IPS DF 19.7 (cell line): ENCODE data around the gene THBS2.
"Not testable (repeated sequence)": the region's sequence is repeated elsewhere in the genome, so short reads cannot be mapped to it uniquely, and the experiment has no call there.

Experiments used
- DNase-seq: peaks from one replicate; pipeline ENCODE4 v3.0.0-alpha.2; 2013; ENCODE audit warnings: low read depth, low spot score

THBS2 gene

DNA sequence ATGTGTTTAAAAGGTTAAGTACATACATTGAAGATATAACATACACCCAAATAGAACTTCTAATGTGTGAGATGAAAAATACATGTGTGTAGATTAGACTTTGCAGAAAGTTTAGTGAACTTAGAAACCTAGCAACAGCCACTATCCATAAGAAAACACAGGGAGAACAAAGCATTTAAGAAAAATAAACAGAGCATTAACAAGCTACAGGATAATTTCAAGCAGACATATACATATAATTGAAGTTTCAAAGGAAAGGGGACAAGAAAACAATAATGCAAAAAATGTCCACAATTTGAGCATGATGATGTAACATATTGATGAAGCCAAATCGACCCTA lies 18.2 kb upstream of the THBS2 start:
- DNase-seq = no peak

DNA sequence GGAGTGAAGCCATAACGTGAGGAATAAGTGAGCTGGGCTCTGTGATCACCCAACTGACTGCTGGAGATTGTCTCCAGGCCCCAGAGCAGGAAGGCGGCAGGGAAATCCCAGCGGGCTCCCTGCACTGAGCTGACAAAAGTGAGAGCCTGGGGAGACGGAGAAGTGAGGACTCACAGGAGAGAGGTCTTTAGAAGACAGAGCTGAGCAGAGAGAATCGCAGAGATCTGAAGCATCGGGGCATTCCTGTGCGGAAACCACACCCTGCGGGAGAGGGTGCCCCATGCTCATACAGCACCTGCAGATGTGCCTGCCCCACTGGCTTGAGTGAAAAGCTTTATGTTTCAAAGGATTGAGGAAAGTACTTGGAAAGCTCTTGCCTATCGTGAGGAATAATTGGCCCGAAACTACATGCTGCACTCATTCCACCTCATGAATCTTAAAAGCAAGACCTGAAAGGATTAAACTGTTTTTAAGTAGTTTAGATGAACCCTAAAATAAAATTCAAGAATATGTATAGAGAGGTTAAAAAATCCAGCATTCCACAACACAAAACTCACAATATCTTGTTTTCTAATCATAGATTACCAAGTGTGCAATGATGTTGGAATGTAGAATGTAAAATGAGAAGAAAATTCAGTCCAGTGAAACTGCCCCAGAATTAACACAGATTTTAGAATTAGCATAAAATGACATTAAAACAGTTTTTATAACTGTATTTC lies 17.7 kb upstream of the THBS2 start:
- DNase-seq = no peak

DNA sequence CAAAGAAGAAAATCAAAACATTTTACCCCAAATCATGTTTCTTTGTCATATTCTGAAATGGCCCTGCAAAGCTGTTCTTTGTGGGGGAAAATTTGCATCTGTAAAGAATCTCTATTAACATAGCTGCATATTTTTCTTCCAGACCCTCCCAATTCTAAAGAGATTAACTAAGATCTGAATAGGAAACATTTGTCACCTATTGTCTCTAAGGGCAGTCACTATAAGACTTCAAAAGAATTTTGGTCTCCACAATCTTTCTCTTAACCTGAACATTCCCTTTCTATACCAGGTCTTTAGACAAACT lies 16.4 kb upstream of the THBS2 start:
- not testable (repeated sequence) for DNase-seq

DNA sequence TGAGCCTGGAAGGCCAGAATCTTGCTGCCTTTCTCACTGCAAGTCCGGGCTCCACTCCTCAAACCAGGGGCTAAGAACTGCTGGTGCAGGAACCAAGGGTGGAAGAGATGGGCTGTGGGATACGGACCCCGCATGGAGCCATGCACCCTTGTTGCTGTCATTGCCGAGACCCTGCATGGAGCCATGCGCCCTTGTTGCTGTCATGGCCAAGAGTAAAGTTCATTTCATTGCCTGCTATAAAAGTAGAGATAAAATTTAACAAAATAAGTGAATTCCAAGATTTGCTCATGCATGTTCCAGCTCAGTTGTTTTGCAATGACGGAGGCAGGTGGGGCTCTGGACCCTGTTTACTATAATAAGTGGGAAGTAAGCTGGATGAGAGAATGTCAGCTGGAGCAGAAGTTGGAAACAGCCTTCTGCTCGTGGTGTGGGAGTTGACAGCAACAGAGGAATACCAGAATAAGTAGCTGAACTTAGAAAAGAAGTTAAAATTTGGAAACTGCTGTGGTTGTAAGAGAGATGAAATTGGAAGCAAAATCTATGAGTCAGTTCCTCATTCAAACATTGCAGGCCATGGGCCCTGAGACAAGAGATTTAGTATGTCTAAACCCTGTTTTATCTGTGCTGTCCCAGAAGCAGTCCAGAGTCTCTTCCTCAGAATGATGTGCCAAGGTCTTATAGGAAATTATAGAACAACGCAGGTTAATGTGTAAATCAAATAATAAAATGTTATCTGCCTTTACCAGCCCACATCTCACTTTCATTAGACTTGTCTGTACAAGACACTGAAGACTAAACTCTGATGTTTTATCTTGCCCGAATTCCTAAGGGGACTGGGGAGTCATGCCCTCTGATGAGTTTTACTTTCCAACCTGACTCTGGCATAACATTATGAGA lies 15.8 kb upstream of the THBS2 start:
- DNase-seq = no peak

DNA sequence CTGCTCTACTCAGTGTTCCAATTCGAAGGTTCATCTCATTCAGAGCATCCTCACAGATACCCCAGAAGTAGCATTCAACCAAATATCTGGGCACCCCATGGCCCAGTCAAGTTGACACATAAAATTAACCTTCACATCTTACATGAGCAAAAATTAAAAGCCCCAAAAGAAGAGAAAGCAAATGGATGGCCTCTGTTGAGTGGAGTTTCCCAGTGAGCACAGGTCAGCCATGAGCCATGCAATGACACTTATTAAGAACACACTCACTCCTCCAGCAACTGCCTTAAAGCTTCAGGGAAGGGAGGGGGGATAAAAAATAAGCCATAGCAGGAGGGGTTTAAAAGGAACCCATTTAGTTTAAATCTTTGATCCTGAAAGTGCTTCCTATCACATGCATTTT lies 14.6 kb upstream of the THBS2 start:
- DNase-seq = no peak

DNA sequence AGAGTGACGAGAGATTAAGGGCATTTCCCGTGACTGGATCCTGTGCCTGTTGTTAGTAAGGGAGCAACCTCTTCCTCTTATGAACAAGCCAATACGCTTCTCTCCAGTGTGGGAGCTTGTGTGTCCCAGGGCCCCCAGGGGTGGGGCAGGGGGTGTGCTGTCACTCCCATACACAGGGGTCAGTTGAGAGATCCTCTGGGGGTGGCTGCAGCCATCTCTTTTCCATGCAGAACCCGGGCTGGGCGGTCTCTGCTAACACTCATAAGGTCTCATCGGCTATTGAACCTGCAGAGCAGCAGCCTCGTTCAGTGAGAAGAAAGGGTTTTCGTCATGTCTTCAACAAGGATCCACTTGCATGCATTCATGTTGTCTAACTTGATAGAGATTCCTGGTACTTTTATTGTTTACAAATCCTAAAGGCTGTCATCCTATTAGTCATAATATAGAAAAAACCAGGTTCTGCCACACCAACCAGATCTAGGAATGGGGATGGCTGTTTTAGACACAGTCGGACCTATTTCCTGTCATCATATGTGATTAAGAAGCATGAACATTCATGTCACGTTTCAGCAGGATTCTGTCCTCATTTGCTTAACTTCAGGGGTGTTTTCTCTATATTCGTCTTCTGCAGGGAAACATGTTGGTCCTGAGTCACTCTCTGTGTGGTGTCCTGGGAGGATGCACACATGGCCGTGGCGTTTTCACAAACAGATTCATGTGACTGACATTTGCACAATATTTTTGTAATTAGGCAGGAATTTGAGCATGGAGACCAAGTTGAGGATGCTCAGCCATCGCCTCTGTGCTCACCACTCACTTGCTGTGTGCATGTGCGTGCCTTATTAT lies 13.3 kb upstream of the THBS2 start:
- no peak for DNase-seq

DNA sequence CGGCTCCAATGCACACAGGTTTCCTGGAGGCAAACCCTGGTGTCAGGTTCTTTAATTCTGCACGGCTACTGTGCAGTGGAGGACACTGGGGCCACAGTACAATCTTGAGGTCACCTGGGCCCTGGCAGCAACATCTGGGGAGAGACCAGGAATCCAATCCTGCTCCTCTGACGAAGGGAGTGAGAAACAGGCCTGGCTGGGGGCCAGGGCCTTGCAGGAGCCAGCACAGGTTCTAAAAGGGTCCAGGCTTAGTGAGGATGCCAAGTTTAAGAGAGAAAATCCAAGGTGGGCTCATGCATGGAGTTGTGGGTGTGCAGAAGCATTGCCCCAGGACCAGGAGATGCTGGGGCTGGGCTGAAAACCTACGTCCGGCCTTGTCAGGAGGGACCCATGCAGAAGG lies 12.6 kb upstream of the THBS2 start:
- DNase-seq = no peak

DNA sequence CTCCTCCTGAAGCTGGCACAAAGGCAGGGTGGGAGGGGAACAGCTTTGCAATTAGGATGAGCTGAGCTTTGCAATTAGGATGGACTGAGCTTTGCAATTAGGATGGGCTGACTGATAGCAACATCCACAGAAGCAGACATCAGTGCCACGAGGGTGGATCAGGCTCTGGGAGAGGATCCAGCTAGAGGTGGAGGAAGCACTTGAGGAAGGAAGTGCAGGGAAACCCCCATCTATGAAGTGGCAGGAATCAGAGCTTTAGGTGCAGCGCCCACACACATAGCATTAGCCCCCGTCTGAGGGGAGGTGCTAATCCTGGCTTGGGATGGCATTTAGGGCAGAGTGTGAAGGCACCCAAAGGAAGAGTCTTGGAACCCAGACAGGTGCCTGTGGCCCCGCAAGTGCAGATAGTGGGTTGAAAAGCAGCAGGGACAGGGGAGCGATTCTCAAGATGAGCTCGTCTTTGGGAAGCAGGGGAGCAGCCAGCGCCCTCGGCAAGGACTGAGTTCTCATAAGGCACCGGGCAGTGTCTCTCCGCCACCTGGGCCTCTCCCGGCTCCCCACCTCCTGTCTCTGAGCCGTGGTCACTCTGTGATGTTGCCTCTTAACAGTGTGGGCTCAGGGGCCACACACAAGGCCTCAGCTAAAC lies 12.0 kb upstream of the THBS2 start:
- no peak for DNase-seq

DNA sequence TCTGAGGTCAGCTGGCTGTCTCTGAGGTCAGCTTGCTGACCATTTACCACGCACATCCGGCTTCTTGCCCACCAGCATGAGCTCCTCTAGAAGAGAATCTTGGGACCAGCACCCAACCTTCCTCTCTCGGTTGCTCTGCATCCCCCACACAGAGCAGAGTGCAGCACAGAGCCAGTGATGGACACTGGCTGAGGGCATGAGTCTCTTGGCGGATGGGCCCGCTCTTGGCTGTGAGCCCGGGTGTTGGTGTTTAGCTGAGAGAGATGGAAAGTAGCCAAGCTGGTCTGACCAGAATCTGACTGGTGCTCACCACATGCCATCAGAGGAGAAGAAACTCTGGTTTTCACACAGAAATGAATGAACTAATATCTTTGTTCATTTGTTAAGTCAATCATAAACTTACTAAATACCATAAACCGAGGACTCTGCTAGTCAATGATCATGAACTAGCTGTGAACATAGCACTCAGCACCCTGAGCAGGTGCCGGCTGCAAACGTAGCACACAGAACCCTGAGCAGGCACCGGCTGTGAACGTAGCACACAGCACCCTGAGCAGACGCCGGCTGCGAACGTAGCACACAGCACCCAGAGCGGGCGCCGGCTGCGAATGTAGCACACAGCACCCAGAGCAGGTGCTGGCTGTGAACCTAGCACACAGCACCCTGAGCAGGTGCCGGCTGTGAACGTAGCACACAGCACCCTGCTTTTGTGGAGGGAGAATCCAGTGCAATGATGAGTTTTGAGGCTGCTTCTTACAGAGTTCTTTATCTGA lies 10.4 kb upstream of the THBS2 start:
- no peak for DNase-seq

DNA sequence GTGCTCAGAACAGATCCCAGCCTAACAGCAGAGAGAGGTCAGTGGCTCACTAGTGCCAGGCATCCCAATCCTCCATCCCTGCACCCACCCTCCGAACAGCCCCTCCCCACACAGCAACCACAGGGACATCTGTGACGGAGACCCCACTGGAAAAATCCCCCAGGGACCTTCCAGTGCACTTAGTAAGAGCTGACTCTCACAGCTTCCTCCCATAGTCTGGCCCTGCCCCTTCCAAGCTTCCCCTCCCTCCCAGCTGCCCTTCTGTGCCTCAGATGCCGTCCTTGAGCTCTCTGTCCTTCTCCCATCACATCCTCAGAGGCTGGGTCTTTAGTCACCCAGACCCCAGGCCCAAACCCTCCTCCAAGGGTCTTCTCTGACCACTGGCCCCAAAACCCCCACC lies 9.7 kb upstream of the THBS2 start:
- DNase-seq = no peak

DNA sequence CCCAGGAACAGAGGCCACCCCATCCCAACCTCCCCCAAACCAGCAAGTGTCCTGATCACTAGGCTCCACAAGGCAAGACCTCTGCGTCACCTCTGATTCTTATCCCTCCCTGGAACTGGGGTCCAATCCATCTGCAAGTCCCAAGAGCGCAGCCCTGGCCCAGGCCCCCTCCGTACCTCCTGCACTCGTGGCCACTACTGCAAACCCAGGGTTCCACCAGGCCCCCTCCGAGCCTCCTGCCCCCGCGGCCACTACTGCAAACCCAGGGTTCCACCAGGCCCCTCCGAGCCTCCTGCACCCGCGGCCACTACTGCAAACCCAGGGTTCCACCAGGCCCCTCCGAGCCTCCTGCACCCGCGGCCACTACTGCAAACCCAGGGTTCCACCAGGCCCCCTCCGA lies 9.0 kb upstream of the THBS2 start:
- not testable (repeated sequence) for DNase-seq

DNA sequence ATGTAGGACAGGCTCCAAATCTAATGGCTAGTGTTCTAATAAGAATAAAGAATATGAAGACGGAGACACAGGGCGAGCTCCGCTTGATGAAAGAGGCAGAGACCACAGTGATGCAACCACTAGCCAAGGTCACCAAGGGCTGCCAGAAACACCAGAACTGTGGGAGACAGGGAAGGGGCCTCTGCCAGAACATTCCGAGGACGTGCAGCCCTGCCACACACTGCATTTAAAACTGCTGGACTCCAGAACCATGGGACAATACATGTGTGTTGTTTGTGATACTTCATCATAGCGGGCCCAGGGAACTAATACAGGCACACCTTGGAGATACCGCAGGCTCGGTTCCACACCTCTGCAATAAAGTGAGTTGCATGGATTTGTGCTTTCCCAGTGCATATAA lies 2.9 kb upstream of the THBS2 start:
- no peak for DNase-seq

DNA sequence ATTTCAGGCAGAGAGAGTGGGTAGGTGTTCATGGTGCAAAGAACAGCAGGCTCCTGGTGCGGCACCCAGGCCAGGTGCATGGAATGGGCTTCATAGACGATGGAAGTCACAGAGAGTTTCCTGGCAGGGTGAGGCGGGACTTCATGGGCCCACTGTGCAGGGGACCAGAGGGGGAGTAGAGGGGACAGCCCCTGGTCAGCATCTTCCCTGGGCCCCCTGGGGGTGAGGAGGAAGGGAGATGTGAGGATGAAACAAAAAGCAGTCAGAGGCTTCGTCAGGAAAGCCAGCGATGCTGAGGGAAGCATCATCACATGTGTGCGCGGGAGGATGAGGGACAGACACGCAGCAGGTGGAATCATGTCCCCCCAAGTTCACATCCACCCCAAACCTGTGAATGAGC lies 2.4 kb upstream of the THBS2 start:
- DNase-seq = no peak

DNA sequence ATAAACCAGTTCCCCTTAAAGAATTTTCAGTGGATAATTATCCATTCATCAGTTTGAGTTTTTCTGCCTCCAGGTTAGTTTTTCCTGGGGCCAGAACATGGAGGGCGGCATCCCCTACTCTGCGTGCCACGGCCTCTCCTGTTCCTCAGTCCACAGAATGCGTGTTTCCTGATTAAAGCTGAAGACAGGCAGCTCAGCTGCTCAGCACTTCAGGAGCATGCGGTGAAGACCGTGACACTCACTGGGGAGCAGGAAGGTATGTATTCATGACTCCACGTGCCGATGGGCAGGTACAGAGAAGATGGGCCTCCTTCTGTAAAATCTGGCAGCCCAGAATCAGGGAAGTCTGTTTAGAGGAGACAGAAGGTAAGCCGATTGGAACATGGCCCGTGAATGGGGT lies 2.0 kb upstream of the THBS2 start:
- no peak for DNase-seq

DNA sequence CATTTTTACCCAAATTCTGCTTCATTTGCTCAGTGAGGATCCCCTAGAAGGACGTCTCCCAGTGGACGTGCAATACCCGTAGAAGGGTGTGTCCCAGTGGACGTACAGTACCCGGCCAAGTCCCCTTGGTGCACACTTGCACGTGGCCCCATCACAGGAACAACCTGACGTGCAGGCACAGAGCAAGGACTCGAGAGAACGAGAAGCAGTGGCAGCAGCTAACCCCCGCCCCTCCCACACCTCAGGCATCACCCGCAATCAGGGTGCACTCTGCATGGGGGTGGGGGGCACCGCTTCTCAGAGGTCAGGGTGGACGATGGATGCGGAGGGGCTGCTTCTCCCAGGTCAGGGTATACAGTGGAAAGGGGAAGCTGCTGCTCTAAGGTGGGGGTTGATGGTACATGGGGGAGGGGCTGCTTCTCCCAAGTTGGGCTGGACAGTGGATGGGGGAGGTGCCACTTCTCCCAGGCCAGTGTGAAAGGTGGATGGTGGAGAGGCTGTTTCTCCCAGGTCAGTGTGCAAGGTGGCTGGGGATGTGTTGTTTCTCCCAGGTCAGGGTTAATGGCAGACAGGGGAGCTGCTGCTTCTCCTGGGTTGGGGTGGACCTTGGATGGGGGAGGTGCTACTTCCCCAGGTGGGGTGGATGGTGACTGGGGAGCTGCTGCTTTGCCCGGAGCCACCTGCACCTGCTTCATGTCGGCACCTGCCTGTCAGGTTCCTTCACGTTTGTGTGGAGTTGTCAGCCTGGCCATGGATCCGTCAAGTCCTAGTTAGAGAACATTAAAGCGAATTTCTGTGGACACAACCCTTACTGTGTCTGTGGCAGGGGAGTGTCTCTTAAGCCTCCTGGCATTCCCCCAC lies 1.0 kb upstream of the THBS2 start:
- no peak for DNase-seq

DNA sequence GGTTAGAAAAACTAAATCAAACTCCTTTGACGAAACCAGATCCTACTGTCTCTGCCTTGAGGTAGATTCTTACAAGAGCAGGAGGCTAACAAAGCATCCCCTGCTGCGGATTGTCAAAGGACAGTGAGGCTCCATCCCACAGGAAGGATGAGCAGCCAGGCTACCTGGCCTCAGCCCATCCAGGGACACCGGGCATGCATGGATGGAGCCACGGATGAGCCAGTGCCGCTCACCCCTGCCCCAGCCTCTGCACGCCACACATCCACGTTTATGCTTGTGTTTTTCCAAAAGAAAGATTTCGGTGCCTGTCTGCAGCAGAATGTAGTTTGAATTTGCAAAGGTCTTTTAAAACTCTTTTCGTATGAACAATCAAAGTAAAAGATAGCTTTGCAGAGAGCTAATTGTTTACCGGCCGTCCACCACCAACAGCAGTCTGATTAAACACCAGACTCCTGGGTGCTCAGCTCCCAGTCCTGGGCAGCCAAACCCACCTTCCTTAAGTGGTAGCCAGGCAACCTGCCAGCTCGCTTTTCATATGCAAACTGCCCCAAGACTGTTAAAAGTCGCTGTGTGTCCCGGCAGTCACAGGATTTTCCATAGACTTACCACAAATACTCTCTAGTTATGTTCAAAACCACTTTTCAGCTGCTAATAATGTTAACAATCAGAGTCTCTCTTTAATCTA lies 999 bp downstream of the THBS2 start:
- DNase-seq = no peak

DNA sequence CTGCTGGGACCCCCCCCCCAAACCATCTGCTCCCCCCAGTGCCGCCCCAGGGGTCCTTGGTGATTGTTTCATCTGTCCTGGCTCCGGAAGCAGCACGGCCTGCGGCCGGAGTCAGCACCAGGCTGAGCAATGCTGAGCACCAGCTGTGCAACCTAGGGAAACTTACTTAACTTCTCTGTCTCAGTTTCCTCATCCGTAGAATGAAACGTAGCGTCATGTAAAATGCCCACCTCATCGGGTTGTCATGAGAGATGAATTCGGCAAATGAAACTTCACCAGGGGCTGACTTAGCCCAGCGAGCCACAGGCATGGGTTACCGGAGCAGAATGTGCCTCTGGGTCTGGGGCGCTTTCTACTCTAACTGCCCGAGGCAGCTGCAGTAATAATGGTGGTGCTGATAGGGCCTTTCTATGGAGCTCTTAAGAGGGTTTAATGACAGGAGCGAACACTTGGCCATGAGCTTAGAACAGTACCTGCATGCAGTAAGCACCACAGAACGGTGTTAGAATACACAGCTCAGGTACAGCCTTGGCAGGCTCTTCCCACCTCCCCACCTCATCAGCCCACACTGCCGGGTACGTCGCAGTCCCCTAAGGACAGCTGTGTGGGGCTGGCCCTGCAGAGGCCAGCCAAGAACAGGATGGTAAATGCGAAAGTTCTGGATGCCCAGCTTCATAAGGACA lies 1.7 kb downstream of the THBS2 start:
- DNase-seq = no peak

DNA sequence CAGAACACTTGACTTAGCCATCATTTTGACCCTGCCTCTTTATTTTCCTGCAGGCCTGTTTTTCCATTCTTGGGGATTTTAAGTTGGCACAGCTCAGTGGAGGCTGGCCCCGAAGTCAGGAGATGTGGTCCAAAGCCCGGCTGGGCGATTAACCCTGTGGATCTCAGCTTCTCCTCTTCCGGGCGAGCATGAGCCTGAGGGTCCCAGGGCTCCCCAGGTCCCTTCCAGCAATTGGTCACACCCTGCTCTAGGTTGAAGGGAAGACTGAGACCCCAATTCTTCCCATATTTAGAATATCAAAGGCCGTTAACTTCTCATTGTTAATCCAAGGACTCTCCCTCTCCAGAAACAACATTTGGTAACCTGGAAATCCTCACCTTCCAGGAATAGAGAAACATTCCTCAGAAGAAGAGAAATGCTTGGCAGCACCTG lies 2.3 kb downstream of the THBS2 start:
- DNase-seq = no peak

DNA sequence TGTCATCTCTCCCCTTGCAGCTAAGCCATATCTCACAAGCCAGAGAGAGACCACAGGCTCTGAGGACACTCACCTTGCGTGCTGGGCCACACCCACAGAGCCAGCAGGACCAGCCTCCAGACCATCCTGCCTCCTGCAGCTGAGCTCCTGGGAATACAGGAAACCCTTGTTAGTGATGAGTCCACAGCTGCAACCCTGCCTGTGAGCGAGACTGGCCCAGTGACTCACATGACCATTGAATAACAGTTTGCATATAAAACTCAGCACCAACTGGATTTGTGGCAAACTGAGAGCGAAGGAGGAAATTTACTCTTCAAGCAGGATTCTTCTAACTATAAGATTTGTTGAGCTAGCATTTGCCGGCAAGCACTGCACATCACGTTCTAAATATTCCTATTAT lies 3.0 kb downstream of the THBS2 start:
- DNase-seq = no peak
